Fibroblast of villous mesenchyme (primary cell): Measurements from ENCODE around the gene SBNO2. TPM values are rescaled to one million over a fixed set of nuclear protein-coding genes. Genes with fewer than 3 reads are reported as not detected.

Experiments
- DNase-seq: peaks from one replicate; pipeline ENCODE4 v3.0.0-alpha.2; 2010; ENCODE audit warnings: low read depth
- H3K4me3 ChIP-seq: 2 replicates; pipeline ENCODE4 v1.5.1; 2011; ENCODE audit warnings: low read depth, mild to moderate bottlenecking, low read length
- CTCF ChIP-seq: IDR thresholded peaks from 2 replicates; pipeline ENCODE4 v1.5.1; 2012; ENCODE audit warnings: low read depth, mild to moderate bottlenecking, low read length; ENCODE audit not compliant: insufficient read depth
- total RNA-seq: library from RNA; depleted of rRNA; stranded (reverse); fragments of >200 nt; gene quantifications from 2 replicates; pipeline ENCODE4 v1.2.3, GENCODE V29; 2012

Gene SBNO2
- total RNA-seq, 1 donor, result 69.5 TPM

- peak; percentile 73 for TF ChIP-seq CTCF
Measured at GRCh38 chr19:1064661-1065605, 109.1 kb downstream of the SBNO2 start.

GRCh38 chr19:1063909-1064660 lies 110.0 kb downstream of the SBNO2 start:
- DNase-seq, result no peak
- TF ChIP-seq CTCF, result no peak
- H3K4me3 ChIP-seq, result no peak overlapping the region

More at GRCh38 chr19:1064661-1065605, 109.1 kb downstream of the SBNO2 start:
- no peak overlapping the region for H3K4me3 ChIP-seq
- peak; percentile 77 for DNase-seq

- no peak for TF ChIP-seq CTCF
- H3K4me3 ChIP-seq, result no peak overlapping the region
- peak; percentile 45 for DNase-seq
Measured at GRCh38 chr19:1063030-1063908, 110.8 kb downstream of the SBNO2 start.

- H3K4me3 ChIP-seq, result no peak overlapping the region
- no peak for DNase-seq
- TF ChIP-seq CTCF, result no peak
Measured at GRCh38 chr19:1062387-1063029, 111.6 kb downstream of the SBNO2 start.

- TF ChIP-seq CTCF, result no peak
- no peak for DNase-seq
- no peak overlapping the region for H3K4me3 ChIP-seq
Measured at GRCh38 chr19:1061987-1062386, 112.1 kb downstream of the SBNO2 start.

GRCh38 chr19:1060689-1061088 lies 113.4 kb downstream of the SBNO2 start:
- DNase-seq, result no peak
- no peak for TF ChIP-seq CTCF
- no peak overlapping the region for H3K4me3 ChIP-seq
